HK-2 (cell line): ENCODE data around the gene RNF214.

Experiments
- DNase-seq: peaks from one replicate; pipeline ENCODE4 v3.0.0-alpha.2; 2018; ENCODE audit not compliant: unreplicated experiment

Gene RNF214

GRCh38 chr11:117282956-117283355 is 50.5 kb downstream of the RNF214 start:
- no peak for DNase-seq

GRCh38 chr11:117284053-117284452 is 51.6 kb downstream of the RNF214 start:
- no peak for DNase-seq

- no peak for DNase-seq
These were observed 54.1 kb downstream of the RNF214 start for GRCh38 chr11:117286588-117286987.

GRCh38 chr11:117287668-117288067 is 55.2 kb downstream of the RNF214 start:
- DNase-seq = no peak

GRCh38 chr11:117289795-117290194 is 57.3 kb downstream of the RNF214 start:
- DNase-seq = no peak

- no peak for DNase-seq
These were observed 58.4 kb downstream of the RNF214 start, which contains the start of gene BACE1-AS for GRCh38 chr11:117290809-117291396. Gene BACE1-AS, plus strand, starts transcription at chr11:117291346.

GRCh38 chr11:117292616-117293015 is 60.1 kb downstream of the RNF214 start:
- DNase-seq = no peak

- DNase-seq = no peak
These were observed 63.1 kb downstream of the RNF214 start for GRCh38 chr11:117295438-117296137.

GRCh38 chr11:117296881-117297280 is 64.4 kb downstream of the RNF214 start:
- no peak for DNase-seq

GRCh38 chr11:117298195-117298594 is 65.7 kb downstream of the RNF214 start:
- no peak for DNase-seq

GRCh38 chr11:117299351-117300282 is 67.1 kb downstream of the RNF214 start:
- DNase-seq = no peak

GRCh38 chr11:117300283-117300663 is 67.8 kb downstream of the RNF214 start:
- DNase-seq = no peak

GRCh38 chr11:117300773-117301172 is 68.3 kb downstream of the RNF214 start:
- no peak for DNase-seq

- no peak for DNase-seq
These were observed 69.8 kb downstream of the RNF214 start for GRCh38 chr11:117302228-117302627.

GRCh38 chr11:117303101-117303500 is 70.6 kb downstream of the RNF214 start:
- no peak for DNase-seq

GRCh38 chr11:117303646-117304315 is 71.3 kb downstream of the RNF214 start:
- no peak for DNase-seq

GRCh38 chr11:117305145-117305544 is 72.7 kb downstream of the RNF214 start:
- DNase-seq = no peak

GRCh38 chr11:117309310-117309709 is 76.8 kb downstream of the RNF214 start:
- DNase-seq = no peak

- DNase-seq = no peak
These were observed 80.6 kb downstream of the RNF214 start for GRCh38 chr11:117313091-117313490.

GRCh38 chr11:117313828-117314768 is 81.6 kb downstream of the RNF214 start:
- DNase-seq = no peak

- DNase-seq = no peak
These were observed 82.4 kb downstream of the RNF214 start for GRCh38 chr11:117314840-117315239.
